Nucleus accumbens (tissue), 56 donors: Measurements from ENCODE around the gene MAPK14.
"Not testable (repeated sequence)": the region's sequence is repeated elsewhere in the genome, so short reads cannot be mapped to it uniquely, and the experiment has no call there.

Experiments used
- DNase-seq, 56 donors: peaks; one replicate each; lab custom pipeline; 2025; lab: John Stamatoyannopoulos, UW

Gene MAPK14

GRCh38 chr6:36027501-36028087, at the start of gene MAPK14:
Gene MAPK14 (plus strand): TSS chr6:36027808. CDS start chr6:36028158, 350 bp downstream.
- peak; percentile 60 to 99 (median 97) for DNase-seq

- not testable (repeated sequence) for DNase-seq
Observed at GRCh38 chr6:35980126-35980525, 47.5 kb upstream of the MAPK14 start.

- no peak for DNase-seq
Observed at GRCh38 chr6:35980991-35981645, 46.5 kb upstream of the MAPK14 start.

- no peak for DNase-seq
Observed at GRCh38 chr6:35984701-35985100, 42.9 kb upstream of the MAPK14 start.

GRCh38 chr6:35988047-35988446, 39.6 kb upstream of the MAPK14 start:
- DNase-seq = not testable (repeated sequence)

GRCh38 chr6:35993150-35993549, 34.5 kb upstream of the MAPK14 start:
- no peak for DNase-seq

- DNase-seq = no peak
Observed at GRCh38 chr6:36000451-36000850, 27.2 kb upstream of the MAPK14 start.

- no peak for DNase-seq
Observed at GRCh38 chr6:36015666-36016065, 11.9 kb upstream of the MAPK14 start.

GRCh38 chr6:36018339-36018738, 9.3 kb upstream of the MAPK14 start:
- no peak for DNase-seq

GRCh38 chr6:36019167-36019566, 8.4 kb upstream of the MAPK14 start:
- DNase-seq = no peak

GRCh38 chr6:36020154-36020553, 7.5 kb upstream of the MAPK14 start:
- DNase-seq = no peak

GRCh38 chr6:36023996-36024795, 3.4 kb upstream of the MAPK14 start, which contains the start of gene SLC26A8:
Gene SLC26A8 (minus strand): TSS chr6:36024641. CDS start chr6:36019707, 4,934 bp downstream.
- DNase-seq = peak in 10 of 56 donors; percentile 2 to 51 (median 12)

GRCh38 chr6:36025260-36025931, 2.2 kb upstream of the MAPK14 start:
- DNase-seq = no peak

- DNase-seq = no peak
Observed at GRCh38 chr6:36025932-36026327, 1.7 kb upstream of the MAPK14 start.

- DNase-seq = peak in 34 of 56 donors; percentile 11 to 75 (median 40)
Observed at GRCh38 chr6:36028088-36028876, 674 bp downstream of the MAPK14 start.

GRCh38 chr6:36028877-36029324, 1.3 kb downstream of the MAPK14 start:
- peak in 36 of 56 donors; percentile 1 to 76 (median 32) for DNase-seq

GRCh38 chr6:36029464-36029863, 1.9 kb downstream of the MAPK14 start:
- no peak for DNase-seq

GRCh38 chr6:36032261-36032660, 4.7 kb downstream of the MAPK14 start:
- no peak for DNase-seq

GRCh38 chr6:36033144-36033543, 5.5 kb downstream of the MAPK14 start:
- DNase-seq = not testable (repeated sequence)

- DNase-seq = peak in 5 of 56 donors; percentile 2 to 21 (median 13)
Observed at GRCh38 chr6:36033935-36034334, 6.3 kb downstream of the MAPK14 start.
